ENCODE data around the gene EXOSC10.
A peak's percentile ranks its signal among the peaks of the same experiment; 100 is the strongest.
"Not testable (repeated sequence)": the region's sequence is repeated elsewhere in the genome, so short reads cannot be mapped to it uniquely, and the experiment has no call there.

Gene EXOSC10

DNA sequence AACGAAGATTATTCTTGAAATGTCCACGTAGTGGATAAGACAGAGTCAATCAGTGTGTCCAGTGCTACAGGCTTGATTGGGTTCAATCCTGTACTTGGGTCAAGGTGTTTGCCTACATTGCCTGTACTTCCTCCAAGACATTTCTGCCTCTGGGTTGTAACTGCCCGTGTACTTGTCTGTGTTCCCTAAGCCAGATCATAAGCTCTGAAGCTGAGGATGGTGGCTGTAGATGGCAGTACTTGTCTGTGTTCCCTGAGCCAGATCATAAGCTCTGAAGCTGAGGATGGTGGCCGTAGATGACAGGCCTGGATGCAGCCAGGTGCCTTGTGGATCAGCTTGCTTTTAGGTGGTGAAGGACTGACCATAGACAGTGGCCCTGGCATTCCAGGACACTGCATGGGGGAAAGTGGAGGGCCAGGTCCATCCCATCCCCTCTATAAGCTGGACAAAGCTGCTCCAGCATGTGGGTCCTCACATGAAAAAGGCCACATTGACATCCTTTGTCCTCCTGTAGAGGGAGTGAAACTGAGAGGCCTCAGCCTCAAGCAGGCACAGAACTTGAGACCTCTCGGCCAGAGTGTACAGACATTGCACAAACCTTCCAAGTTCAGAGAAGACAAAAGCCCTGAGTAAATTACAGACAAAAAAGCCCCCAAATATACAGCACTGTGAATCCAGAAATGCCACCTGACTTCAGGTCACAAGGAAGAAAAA, 37.9 kb downstream of the EXOSC10 start:
- no peak for DNase-seq (ENCODE audit: low read depth in 2 of 3, low spot score in 1 of 3)

DNA sequence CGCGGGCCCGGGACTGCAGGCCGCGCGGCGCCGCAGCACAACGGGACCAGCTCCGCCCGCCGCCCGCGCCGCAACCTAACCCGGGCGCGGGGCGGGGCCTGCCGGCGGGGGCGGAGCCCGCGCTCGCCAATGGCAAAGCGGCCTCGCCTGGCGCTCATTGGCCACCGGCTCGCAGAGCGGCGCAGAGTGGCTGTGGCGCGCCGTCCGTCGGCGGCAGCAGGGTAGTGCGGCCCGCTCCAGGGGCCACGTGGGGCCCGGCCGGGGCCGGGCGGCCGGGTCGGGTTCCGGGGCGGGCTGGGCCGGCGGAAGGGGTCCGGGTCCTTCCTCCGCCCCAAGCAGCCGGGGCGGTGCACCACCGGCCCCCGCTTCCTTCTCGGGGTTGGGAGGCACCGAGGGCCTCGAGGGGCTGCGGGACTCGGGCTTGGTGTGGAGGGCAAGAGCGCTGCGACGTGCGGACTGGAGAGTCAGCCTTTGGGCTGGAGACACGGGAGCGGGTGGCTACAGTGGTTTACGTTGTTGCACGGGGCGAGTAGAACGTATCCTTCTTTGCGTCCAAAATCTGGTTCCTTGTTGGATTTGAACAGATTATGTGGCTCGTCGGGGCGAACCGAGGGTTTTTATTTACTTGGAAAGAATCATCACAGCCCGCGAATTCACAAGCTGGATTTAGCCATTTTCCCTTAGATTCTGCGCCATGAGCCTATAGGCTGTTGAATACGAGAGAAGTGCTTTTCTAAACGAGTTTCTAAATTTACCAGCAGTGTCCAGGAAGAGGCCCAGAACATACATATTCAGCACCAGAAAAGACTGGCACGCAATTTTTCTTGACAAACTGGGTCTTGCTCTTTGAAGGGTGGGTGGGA, 39.5 kb downstream of the EXOSC10 start, which contains the start of gene SRM:
Gene SRM, minus strand, starts transcription at position 51 of the 863 bp plus-strand sequence. CDS start 75 bp downstream, outside the sequence.
- peak; percentile 82 to 88 (median 85) for DNase-seq (ENCODE audit: low read depth in 2 of 3, low spot score in 1 of 3)

DNA sequence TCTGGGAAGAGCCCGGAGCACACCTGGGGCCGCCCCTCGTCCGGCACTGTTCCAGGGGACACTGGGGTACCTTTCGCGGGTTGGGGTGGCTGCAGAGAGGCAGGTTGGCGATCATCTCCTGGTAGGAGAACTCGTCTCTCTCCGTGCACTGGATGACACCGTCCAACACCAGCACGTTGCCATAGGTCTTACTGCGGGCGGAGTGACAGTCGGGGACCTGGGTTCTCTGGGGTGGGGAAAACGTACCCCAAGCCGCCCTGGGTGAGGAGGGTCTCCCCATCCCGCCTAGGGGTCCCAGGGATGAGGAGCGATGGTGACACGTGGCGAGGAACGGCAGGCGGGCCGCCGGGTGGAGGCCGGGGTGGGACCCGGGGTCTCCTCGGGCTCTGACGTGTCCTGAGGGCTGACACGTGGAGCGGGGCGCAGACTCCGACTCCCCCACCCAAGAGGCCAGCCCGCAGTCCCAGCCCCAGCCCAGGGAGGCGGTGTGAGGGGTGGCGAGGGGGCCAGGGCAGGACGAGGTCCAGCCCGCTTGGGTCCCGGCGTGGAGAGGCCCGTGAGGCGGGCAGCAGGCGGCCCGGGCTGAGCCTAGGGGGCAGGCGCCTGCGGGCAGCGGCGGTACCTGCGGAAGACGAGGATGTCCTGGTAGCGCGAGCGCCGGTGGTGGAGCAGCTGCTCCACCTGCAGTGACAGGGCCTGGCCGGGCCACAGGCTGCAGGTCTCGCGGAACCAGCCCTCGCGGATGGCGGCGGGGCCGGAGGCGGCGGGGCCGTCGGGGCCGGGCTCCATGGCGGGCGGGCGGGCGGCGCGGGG, 40.3 kb downstream of the EXOSC10 start:
- DNase-seq (ENCODE audit: low read depth in 2 of 3, low spot score in 1 of 3) = no peak

DNA sequence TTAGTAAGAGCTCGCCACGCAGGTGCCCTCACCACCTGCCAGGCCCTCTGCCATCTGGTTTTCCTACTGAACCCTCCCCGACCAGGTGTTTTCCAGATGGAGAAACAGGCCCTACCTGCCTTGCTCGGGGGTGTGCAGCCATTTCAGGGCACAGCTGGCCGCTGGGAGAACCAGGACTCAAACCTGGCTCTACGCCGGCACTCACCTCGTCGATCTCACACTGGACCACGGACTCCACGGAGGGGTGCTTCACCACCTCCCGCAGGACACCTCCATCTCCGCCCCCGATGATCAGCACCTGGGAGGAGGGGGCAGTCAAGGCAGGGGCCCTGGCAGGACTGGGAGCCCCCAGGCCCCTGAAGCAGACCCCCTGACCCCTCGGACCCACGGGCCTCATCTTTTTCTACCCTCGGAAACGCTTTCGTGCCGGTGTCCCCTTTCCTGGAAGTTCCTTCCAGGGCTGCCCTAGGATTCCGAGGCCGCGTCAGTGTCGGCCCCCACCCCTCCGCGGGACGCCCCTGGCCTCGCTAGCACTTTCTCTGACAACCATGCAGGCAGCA, 41.0 kb downstream of the EXOSC10 start:
- DNase-seq (ENCODE audit: low read depth in 2 of 3, low spot score in 1 of 3) = no peak

DNA sequence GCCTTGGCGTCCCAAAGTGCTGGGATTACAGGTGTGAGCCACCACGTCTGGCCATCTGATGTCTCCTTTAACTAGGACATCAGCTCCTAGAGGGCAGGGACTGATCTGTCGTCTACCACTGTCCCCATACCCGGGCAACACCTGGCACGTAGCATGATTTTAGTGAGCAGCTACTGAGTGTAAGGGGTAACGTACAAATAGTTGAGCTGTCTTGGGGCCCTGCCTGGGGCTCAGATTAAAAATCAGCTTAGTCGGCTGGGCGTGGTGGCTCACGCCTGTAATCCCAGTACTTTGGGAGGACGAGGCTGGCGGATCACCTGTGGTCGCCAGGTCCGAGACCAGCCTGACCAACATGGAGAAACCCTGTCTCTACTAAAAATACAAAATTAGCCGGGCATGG, 41.6 kb downstream of the EXOSC10 start:
- DNase-seq (ENCODE audit: low read depth in 2 of 3, low spot score in 1 of 3) = no peak

DNA sequence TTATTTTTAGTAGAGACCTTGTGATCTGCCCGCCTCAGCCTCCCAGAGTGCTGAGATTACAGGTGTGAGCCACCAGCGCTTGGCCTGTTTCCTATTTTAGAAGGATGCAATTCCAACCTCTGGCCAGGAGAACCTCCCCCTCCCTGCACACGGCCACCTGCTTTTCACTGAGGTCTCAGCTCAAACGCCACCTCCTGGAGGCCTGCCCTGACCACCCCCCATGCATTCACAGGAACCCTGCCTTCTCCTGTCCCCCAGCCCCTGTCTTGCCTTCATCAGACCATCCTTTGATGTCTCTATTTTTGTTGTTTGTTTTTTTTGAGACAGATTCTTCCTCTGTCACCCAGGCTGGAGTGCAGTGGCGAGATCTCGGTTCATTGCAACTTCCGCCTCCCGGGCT, 42.2 kb downstream of the EXOSC10 start:
- DNase-seq (ENCODE audit: low read depth in 2 of 3, low spot score in 1 of 3) = no peak

DNA sequence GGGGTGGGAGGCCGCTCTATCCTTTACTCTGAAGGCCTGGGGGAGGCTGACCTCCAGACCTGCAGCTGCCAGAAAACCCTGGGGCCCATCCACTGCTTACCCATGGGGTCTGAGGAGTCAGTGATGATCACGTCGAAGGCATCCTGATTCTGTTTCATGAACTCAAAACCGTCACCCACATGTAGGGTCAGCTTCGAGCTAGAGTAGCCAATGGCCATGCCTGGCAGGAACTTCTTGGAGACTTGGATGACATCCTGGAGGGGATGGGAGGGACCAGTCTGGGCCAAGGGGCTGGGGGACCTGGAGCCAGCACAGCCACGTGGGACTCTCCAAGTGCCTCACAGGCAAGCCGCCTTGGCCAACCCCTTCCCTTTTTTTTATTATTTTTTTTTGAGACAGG, 43.2 kb downstream of the EXOSC10 start:
- DNase-seq (ENCODE audit: low read depth in 2 of 3, low spot score in 1 of 3) = no peak

DNA sequence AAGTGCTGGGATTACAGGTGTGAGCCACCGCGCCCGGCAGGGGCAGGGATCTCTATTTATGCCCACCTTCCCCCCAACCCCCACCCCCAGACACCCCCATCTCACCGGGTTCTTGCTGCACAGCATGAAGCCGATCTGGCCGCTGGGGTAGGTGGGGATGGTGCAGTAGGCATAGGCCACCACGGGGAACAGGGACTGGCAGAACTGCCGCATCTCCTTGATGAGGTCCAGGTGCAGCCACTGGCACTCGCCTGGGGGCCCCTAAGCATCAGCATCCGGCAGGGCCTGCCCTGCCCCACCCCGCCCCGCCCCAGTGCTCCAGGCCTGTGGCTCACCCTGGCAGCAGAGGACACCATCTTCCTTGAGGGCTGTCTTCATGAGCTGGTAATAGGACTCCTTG, 44.0 kb downstream of the EXOSC10 start:
- no peak for DNase-seq (ENCODE audit: low read depth in 2 of 3, low spot score in 1 of 3)

DNA sequence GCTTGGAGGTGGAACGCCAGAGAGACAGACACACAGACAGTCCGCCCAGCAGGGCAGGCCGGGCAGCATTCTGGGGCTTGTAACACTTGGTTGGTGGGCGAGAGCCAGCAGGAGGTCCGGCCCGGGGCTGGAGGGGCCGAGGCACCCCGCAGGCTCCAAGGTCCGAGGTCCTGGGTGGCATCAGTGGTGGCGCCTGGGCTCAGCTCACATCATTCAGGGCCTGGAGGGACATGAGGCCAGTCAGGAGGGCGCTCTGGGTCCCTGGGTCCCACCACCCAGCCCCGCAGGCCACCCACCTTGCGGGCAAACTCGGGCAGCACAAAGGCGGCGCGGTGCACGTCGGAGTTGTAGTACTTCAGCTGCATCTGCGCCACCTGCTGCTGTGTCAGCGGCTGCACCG, 45.0 kb downstream of the EXOSC10 start:
- DNase-seq (ENCODE audit: low read depth in 2 of 3, low spot score in 1 of 3) = no peak

DNA sequence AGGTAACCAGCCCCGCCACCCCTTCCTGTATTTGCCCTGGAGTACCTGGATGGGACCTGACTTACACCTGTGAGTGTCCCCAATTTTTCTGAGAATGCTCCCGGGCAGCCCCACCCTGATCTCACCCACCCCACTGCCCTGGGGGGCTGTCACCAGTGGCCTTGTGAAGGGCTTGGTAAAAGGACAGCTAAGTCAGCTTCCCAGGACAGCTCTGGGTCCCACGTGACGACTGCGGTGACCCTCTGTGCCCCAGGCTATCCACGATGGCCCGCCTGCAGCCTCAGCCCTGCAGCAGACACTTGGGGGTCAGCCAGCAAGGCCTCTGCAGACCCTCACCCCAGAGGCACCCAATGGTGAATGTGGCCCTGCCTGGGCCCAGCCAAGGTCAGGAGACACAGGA, 45.5 kb downstream of the EXOSC10 start:
- no peak for DNase-seq (ENCODE audit: low read depth in 2 of 3, low spot score in 1 of 3)

DNA sequence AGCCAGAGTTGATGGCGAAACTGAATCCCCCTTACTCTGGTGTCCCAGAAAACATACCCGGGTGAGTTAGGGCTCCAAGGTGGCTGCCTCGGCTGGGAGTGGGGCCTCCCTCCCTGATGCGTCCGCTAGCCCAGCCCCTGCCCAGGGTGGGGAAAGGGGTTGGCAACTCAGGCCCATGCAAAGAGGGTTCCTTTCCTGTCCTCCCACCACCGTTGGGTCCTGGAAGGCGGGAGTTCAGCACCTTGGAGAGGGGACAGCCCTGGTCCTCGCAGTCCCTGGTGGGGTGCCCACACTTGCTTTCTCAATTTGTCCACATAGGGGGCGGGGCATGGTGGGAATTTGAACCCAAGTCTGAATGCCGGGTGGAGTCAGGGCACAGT, 45.9 kb downstream of the EXOSC10 start:
- no peak for DNase-seq (ENCODE audit: low read depth in 2 of 3, low spot score in 1 of 3)

DNA sequence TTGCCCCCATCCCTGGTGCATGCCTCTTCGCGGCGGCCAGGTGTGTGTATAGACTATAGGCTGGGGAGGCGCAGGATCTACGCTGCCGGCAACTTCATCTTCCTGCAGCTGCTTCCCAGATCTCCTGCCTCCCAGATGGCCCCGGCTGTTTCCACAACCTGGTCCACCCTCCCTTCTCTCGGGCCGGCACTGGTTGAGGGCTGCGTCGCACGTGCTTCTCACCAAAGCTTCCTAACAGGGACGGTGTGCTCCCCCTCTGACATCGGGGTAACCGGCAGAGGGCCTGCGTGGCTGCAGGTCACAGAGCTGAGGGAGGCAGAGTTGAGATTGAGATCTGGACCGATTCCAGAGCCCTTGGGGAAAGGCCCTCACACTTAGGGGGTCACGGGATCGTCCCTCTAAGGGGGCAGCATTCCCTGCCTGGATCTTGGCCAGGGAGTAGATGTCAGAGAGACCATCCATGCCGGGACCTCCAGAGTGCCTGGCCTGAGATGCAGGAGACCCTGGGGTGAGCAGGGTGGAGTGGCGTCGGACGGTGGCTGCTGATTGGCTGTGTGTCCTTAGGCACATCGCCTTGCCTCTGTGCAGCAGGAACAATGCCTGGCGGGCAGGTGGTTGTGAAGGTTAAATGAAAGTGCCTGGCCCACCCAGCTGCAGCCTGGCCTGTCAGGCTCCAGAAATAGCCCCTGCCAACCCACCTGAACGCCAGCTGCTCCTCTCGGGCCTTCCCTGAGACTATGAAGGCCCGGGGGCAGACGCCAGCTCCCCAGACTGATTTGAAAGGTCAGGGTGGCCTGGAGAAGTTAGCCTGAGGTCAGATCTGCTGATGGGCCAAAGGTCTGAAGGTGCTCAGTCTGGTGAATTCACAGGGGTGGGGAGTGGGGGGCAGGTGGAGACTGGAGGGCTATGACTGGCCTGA, 46.6 kb downstream of the EXOSC10 start:
- no peak for DNase-seq (ENCODE audit: low read depth in 2 of 3, low spot score in 1 of 3)

DNA sequence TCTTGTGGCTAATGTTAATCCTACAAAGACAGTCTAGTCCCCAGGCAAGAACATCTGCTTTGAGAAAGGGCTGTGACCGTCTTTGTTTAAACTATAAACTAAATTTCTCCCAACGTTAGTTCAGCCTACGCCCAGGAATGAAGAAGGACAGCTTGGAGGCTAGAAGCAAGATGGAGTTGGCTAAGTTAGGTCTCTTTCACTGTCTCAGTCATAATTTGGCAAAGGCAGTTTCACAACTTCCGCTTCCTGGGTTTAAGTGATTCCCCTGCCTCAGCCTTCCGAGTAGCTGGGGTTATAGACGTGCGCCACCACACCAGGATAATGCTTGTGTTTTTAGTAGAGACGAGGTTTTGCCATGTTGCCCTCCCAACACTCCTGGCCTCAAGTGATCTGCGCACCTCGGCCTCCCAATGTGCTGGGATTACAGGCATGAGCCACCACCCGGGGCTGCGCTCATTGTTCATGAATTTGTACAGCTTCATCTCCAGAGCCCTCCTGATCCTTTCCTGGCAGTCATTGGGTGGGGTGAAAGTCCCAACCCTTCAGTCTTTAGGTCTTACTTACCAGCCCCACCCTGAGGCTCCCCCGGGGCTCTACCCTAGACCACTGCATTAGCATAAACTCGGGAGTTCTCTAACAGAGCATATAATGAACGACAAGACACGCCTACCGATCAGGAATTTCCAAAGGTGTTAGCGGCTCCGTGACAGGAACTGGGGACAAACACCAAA, 47.7 kb downstream of the EXOSC10 start:
- DNase-seq (ENCODE audit: low read depth in 2 of 3, low spot score in 1 of 3) = no peak

DNA sequence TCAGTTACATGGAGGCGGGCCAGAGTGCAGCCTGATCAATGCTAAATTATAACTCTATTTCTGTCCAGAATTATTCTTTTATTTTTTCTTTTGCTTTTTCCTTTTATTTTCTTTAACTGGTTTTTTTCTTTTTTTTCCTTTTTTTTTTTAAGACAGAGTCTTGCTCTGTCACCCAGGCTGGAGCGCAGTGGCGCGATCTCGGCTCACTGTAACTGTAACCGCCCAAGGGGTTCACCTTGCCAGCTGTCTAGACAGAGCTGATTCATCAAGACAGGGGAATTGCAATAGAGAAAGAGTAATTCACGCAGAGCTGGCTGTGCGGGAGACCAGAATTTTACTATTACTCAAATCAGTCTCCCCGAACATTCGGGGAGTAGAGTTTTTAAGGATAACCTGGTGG, 48.5 kb downstream of the EXOSC10 start:
- not testable (repeated sequence) for DNase-seq (ENCODE audit: low read depth in 2 of 3, low spot score in 1 of 3)

DNA sequence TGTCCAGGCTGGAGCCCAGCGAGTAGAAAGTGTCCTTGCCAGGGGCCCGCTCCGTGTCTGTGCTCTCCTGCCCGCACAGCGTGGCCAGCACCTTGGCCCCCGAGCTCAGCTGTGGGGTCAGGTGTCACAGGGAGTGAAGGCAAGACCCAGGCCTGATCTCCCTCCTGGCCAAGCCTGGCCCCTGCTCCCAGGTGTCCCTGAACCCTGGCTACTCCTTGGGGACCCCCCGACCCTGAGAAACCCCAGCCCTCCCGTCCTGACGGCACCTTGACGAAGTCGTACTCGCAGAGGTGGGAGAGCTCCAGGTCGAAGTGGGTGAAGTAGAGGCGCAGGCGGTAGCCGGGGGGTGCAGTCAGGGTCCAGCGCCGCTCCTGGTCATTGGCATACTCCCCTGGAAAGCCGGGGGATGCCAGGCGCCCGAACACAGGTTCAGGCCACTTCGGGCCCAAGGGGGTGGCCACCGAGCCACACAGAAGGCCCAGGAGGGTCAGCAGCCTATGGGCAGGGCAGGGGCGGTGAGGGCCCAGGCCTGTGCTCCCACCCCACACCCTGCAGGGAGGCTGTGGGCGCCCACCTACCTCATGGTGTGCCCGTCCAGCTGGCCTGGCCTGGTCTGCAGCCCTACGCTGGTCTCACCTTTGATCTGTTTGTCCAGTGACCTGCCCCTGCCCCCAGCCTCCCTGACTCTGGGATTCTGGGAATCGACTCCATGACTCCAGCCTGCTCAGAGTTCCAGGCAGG, 52.9 kb downstream of the EXOSC10 start, which contains the start of gene MASP2:
Gene MASP2, minus strand, starts transcription at position 615 of the 741 bp plus-strand sequence. Its CDS starts 32 bp downstream, at position 583.
- DNase-seq (ENCODE audit: low read depth in 2 of 3, low spot score in 1 of 3) = no peak

DNA sequence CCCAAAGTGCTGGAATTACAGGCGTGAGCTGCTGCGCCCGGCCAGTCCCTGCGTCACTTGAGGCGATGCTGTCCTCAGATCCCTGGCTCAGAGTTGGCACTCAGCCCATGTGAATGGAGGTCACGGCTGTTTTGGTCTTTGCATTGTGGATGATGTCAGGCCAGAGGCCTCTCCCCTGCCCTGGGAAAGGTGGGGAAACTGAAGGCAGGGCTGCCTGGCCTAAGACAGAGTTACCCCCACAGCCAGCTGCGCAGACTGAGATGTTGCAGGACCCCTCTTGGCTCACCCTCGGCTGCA, 53.5 kb downstream of the EXOSC10 start:
- no peak for DNase-seq (ENCODE audit: low read depth in 2 of 3, low spot score in 1 of 3)

DNA sequence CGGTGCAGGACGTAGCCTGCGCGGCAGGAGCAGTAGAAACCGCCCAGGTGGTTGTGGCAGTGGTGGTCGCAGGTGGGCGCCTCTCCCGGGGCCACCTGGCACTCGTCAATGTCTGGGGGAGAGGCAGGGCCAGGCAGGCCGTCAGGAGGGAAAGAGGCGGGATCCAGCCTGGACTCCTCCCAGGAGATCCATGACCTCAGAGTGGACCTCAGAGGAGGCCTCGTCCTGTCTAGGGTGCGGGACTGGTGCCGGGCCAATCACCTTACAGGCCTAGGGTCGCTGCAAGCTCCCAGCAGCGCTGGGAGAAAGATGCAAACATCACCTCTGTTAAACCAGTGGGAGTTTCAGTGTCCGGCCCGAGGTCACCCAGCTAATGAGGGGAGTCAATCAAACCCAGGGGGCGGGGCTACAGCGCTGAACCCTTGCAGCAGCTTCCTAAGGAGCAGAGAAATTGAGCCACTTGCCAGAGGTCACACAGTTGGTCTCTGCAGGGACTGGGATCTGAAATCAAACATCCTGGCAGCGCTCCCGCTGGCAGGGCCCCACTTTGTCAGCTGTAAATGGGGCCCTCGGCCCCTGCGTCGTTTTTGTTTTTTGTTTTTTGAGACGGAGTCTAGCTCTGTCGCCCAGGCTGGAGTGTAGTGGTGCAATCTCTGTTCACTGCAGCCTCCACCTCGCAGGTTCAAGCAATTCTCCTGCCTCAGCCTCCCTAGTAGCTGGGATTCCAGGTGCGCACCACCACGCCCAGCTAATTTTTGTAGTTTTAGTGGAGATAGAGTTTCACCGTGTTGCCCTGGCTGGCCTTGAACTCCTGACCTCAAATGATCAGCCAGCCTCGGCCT, 54.0 kb downstream of the EXOSC10 start:
- no peak for DNase-seq (ENCODE audit: low read depth in 2 of 3, low spot score in 1 of 3)

DNA sequence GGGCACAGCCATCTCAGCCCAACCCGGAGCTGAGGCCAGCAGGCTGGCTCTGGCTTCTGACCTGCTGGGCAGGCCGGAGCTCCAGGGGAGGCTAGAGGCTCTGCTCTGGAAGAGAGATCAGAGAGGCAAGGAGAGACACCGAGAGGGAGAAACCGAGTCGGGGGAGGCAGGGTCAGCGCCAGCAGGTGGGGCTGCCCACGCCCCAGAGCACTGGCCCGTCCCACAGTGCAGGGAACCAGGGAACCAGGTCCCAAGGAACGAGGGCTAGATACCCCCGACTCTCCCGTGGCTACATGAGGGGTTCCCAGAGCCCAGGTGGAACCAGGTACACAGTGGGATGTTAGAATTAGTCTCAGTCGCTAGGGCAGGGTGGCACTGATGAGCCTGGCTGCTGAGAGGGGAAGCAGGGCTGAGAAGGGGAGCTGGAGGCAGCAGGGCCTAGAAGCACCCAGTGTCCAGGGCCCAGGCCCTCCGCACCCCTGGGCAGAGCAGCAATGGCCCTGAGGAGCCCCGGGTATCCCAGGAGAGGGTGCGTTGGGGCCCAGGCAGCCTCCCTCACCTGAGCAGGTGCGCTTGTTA, 54.7 kb downstream of the EXOSC10 start:
- no peak for DNase-seq (ENCODE audit: low read depth in 2 of 3, low spot score in 1 of 3)

Data from stimulated activated CD4-positive, alpha-beta T cell treated with anti-CD3 and anti-CD28 coated beads, Interleukin-12 subunit alpha, Interleukin-12 subunit beta, amount 100 ng/mL, for 48 hours (primary cell).